ENCODE measurements around the gene ADM2.
A peak's percentile ranks its signal among the peaks of the same experiment; 100 is the strongest.

Gene ADM2

GRCh38 chr22:50467341-50467740, 14.0 kb upstream of the ADM2 start:
- DNase-seq = no peak

- DNase-seq = no peak
Measured at GRCh38 chr22:50467773-50468440, 13.4 kb upstream of the ADM2 start.

GRCh38 chr22:50468626-50469025, 12.7 kb upstream of the ADM2 start:
- DNase-seq = no peak

GRCh38 chr22:50469377-50470305, 11.7 kb upstream of the ADM2 start:
- DNase-seq = peak in 1 of 56 donors; percentile 4

GRCh38 chr22:50470491-50470890, 10.9 kb upstream of the ADM2 start:
- DNase-seq = no peak

GRCh38 chr22:50471197-50471847, 10.0 kb upstream of the ADM2 start:
- peak in 42 of 56 donors; percentile 19 to 86 (median 44) for DNase-seq

- DNase-seq = no peak
Measured at GRCh38 chr22:50471962-50472361, 9.4 kb upstream of the ADM2 start.

GRCh38 chr22:50473088-50473487, 8.3 kb upstream of the ADM2 start:
- no peak for DNase-seq

- DNase-seq = peak in 9 of 56 donors; percentile 12 to 36 (median 27)
Measured at GRCh38 chr22:50473855-50474671, 7.3 kb upstream of the ADM2 start.

GRCh38 chr22:50474710-50475651, 6.4 kb upstream of the ADM2 start, which contains the start of gene SBF1:
TSS of gene SBF1 (minus strand) at chr22:50475035. CDS start at chr22:50474840, 195 bp downstream.
- DNase-seq = peak; percentile 41 to 94 (median 80)

GRCh38 chr22:50475652-50476002, 5.7 kb upstream of the ADM2 start:
- no peak for DNase-seq

- DNase-seq = no peak
Measured at GRCh38 chr22:50476868-50477267, 4.5 kb upstream of the ADM2 start.

GRCh38 chr22:50477923-50478322, 3.4 kb upstream of the ADM2 start:
- no peak for DNase-seq

- no peak for DNase-seq
Measured at GRCh38 chr22:50479721-50480120, 1.6 kb upstream of the ADM2 start.

GRCh38 chr22:50481045-50481439, 301 bp upstream of the ADM2 start:
- DNase-seq = no peak

GRCh38 chr22:50482107-50483074, 1.0 kb downstream of the ADM2 start:
- DNase-seq = no peak

GRCh38 chr22:50483106-50483505, 1.8 kb downstream of the ADM2 start:
- DNase-seq = no peak

- no peak for DNase-seq
Measured at GRCh38 chr22:50483556-50483955, 2.2 kb downstream of the ADM2 start.

All from amygdala (tissue), 56 donors.